ENCODE results near the gene MTCH2. TPM values are rescaled to one million over a fixed set of nuclear protein-coding genes. Genes with fewer than 3 reads are reported as not detected.

Gene MTCH2
- total RNA-seq, 2 donors from 2014 or later, result 21.9 to 47.8 TPM

GRCh38 chr11:47591764-47592163, 50.6 kb downstream of the MTCH2 start:
- DNase-seq (ENCODE audit: low spot score) (no peak), ATAC-seq (ENCODE audit: insufficient number of reproducible peaks, low FRiP score, low read depth) (no peak)
- no peaks in the 10 kb centered on the region for H3K36me3 ChIP-seq
- no peaks in the 10 kb centered on the region for H3K9me3 ChIP-seq
- TF ChIP-seq CTCF (IDR thresholded peaks at IDR 0.05), result no peak
- no peak overlapping the region for H3K27ac ChIP-seq
- H3K27me3 ChIP-seq (replicated peaks; ENCODE audit: insufficient read depth), result peaks cover 10% of the 10 kb centered on the region
- no peak overlapping the region for H3K4me3 ChIP-seq
- peaks cover 12 to 22% of the 10 kb centered on the region in 2 donors for H3K4me1 ChIP-seq (ENCODE audit: control insufficient read depth in 1 of 2, low read depth in 2 of 2)

DNA sequence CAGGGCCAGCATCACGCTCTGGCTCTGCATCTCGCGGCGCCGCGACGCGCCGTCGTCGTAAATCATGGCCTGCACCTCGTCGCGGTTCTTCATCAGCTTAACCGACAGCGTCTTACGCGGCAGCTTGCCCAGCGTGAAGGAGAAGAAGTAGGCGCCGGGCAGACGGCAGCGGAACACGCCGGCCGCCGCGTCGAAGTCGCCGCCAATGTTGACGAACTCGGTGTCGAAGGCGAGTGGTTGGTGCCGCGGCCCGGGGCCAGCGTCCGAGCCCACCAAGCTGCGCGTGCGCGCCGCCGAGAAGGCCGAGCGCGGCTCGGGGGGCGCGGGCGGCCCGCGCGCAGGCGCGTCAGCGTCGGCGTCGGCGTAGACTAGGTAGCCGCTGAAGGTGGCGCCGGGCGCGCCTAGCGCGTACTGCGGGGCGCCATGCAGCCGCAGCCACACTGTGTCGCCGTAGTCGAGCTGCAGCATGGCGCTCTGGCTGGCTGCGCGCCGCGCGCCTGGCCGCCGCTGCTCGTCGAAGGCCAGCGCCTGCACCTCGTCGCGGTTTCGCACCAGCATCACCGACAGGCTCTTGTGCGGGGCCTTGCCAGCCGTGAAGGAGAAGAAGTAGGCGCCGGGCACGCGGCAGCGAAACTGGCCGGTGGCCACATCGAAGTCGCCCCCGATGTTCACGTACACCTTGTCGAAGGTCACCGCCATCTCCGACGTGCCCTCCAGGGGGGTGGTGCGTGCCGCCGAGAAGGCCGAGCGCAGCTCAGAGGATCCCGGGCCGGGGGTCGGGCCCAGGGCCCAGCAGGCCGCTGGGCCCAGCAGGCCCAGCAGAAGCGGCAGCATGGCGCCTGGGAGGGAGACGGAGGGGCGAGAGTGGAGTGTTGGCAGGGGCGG, 52.1 kb downstream of the MTCH2 start:
- peak overlapping the region; percentile 35 for H3K4me3 ChIP-seq
- no peak for TF ChIP-seq CTCF (IDR thresholded peaks at IDR 0.05)
- H3K27ac ChIP-seq, result no peak overlapping the region
- DNase-seq (ENCODE audit: low spot score) (no peak), ATAC-seq (ENCODE audit: insufficient number of reproducible peaks, low FRiP score, low read depth) (no peak)
- H3K36me3 ChIP-seq, result peaks cover 3% of the 10 kb centered on the region
- peaks cover 10% of the 10 kb centered on the region for H3K27me3 ChIP-seq (replicated peaks; ENCODE audit: insufficient read depth)
- peaks cover 12 to 22% of the 10 kb centered on the region in 2 donors for H3K4me1 ChIP-seq (ENCODE audit: control insufficient read depth in 1 of 2, low read depth in 2 of 2)
- no peaks in the 10 kb centered on the region for H3K9me3 ChIP-seq

DNA sequence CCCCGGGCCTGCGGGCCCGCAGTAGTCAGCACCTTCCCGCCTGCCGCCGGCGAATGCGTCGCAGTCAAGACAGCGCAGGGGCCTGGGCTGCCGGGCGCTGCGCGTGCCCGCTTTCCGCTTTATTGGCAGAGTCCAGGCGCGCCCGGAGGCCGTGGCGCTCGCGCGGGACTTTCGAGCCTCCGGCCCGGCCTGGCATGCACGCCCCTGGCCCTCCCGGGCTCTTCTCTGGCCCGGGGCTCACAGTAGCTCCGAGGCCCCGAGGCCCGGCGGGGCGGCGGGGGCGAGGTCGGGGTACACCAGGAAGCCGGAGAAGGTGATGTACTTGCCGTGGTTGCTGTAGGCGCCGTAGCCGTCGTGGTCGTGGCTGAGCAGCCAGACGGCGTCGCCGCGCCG, 52.8 kb downstream of the MTCH2 start:
- peaks cover 10% of the 10 kb centered on the region for H3K27me3 ChIP-seq (replicated peaks; ENCODE audit: insufficient read depth)
- H3K27ac ChIP-seq, result no peak overlapping the region
- no peak for DNase-seq (ENCODE audit: low spot score)
- H3K9me3 ChIP-seq, result no peaks in the 10 kb centered on the region
- peaks cover 12 to 22% of the 10 kb centered on the region in 2 donors for H3K4me1 ChIP-seq (ENCODE audit: control insufficient read depth in 1 of 2, low read depth in 2 of 2)
- peak overlapping the region; percentile 35 for H3K4me3 ChIP-seq
- ATAC-seq (ENCODE audit: insufficient number of reproducible peaks, low FRiP score, low read depth), result no peak
- TF ChIP-seq CTCF (IDR thresholded peaks at IDR 0.05), result no peak
- H3K36me3 ChIP-seq, result peaks cover 7% of the 10 kb centered on the region

DNA sequence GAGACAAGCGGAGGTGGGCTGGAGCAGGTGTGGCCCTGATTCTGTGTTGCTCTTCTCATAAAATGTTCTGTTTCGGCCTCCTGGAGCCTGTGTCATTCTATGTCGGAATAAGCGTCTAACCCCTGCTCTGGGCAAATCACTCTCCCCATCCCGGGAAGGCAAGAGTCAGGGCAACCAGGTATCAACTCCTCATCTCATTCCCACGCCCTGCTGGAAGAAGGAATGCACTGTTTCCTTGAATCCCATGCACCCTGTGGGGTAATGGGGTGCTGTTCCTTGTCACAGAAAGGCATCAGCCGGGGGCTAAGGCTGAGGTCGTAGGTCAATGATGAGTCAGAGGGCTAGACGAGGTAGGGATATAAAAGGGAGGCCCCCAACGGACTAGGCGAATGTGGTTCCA, 53.2 kb downstream of the MTCH2 start:
- no peak for TF ChIP-seq CTCF (IDR thresholded peaks at IDR 0.05)
- Histone ChIP-seq H3K27me3 (replicated peaks; ENCODE audit: insufficient read depth) (peaks cover 10% of the 10 kb centered on the region), H3K4me3 (no peak overlapping the region), H3K27ac (no peak overlapping the region), H3K36me3 (peaks cover 7% of the 10 kb centered on the region), H3K4me1 (ENCODE audit: control insufficient read depth in 1 of 2, low read depth in 2 of 2) (peaks cover 9 to 19% of the 10 kb centered on the region in 2 donors), H3K9me3 (no peaks in the 10 kb centered on the region)
- DNase-seq (ENCODE audit: low spot score) (no peak), ATAC-seq (ENCODE audit: insufficient number of reproducible peaks, low FRiP score, low read depth) (no peak)

DNA sequence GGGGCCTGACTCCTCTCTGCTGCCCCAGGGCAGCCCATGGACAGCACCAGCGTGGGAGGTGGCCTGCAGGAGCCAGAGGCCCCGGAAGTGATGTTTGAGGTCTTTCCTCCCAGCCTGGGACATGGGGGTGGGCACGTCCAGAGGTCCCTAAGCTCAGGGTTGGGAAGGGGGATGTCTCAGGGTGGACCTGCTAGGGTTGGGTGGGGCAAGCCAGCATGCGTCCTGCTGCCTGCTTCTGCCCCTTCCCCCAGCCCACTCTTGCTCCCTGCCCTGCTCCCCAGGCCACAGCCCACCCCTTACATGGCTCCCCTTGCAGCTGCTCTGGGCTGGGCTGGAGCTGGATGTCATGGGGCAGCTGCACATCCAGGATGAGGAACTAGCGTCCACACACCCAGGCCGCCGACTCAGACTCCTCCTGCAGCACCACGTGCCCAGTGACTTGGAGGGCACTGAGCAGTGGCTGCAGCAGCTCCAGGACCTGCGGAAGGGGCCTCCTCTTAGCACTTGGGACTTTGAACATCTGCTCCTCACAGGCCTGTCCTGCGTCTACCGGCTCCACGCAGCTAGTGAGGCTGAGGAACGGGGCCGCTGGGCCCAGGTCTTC, 54.5 kb downstream of the MTCH2 start:
- H3K27ac ChIP-seq, result no peak overlapping the region
- DNase-seq (ENCODE audit: low spot score), result no peak

More for the DNA sequence above, 54.5 kb downstream of the MTCH2 start:
- Histone ChIP-seq H3K4me3 (no peak overlapping the region), H3K4me1 (ENCODE audit: control insufficient read depth in 1 of 2, low read depth in 2 of 2) (peaks cover 0 to 10% of the 10 kb centered on the region in 2 donors), H3K27me3 (replicated peaks; ENCODE audit: insufficient read depth) (peaks cover 3% of the 10 kb centered on the region), H3K36me3 (peaks cover 19% of the 10 kb centered on the region), H3K9me3 (no peaks in the 10 kb centered on the region)
- TF ChIP-seq CTCF (IDR thresholded peaks at IDR 0.05), result no peak
- no peak for ATAC-seq (ENCODE audit: insufficient number of reproducible peaks, low FRiP score, low read depth)
